ENCODE measurements around the gene CNKSR3.

Gene CNKSR3

GRCh38 chr6:154500769-154501577 is 9.5 kb downstream of the CNKSR3 start:
- Mint-ChIP-seq H3K27me3 (ENCODE audit: low read depth, poor library complexity) (no peaks in the 10 kb centered on the region), H3K27ac (peak overlapping the region; percentile 26), H3K36me3 (ENCODE audit: low read depth) (peaks cover 28% of the 10 kb centered on the region), H3K9me3 (no peaks in the 10 kb centered on the region), H3K4me1 (peaks cover 57% of the 10 kb centered on the region), H3K4me3 (no peak overlapping the region)
- TF ChIP-seq CTCF (IDR thresholded peaks at IDR 0.05) = peak; percentile 44
- no peak for DNase-seq

- H3K9me3 Mint-ChIP-seq = no peaks in the 10 kb centered on the region
- peaks cover 60% of the 10 kb centered on the region for H3K4me1 Mint-ChIP-seq
- H3K4me3 Mint-ChIP-seq = peak overlapping the region; percentile 23
- no peaks in the 10 kb centered on the region for H3K27me3 Mint-ChIP-seq (ENCODE audit: low read depth, poor library complexity)
- DNase-seq = no peak
- no peak for TF ChIP-seq CTCF (IDR thresholded peaks at IDR 0.05)
- H3K36me3 Mint-ChIP-seq (ENCODE audit: low read depth) = peaks cover 29% of the 10 kb centered on the region
- no peak overlapping the region for H3K27ac Mint-ChIP-seq
These were observed 10.5 kb downstream of the CNKSR3 start for GRCh38 chr6:154499855-154500589.

- Mint-ChIP-seq H3K4me1 (peaks cover 47% of the 10 kb centered on the region), H3K4me3 (no peak overlapping the region), H3K27ac (no peak overlapping the region), H3K36me3 (ENCODE audit: low read depth) (peaks cover 18% of the 10 kb centered on the region), H3K9me3 (no peaks in the 10 kb centered on the region), H3K27me3 (ENCODE audit: low read depth, poor library complexity) (no peaks in the 10 kb centered on the region)
- no peak for DNase-seq
- no peak for TF ChIP-seq CTCF (IDR thresholded peaks at IDR 0.05)
These were observed 12.0 kb downstream of the CNKSR3 start for GRCh38 chr6:154498340-154498934.

GRCh38 chr6:154496793-154497517 is 13.5 kb downstream of the CNKSR3 start:
- Mint-ChIP-seq H3K36me3 (ENCODE audit: low read depth) (peaks cover 12% of the 10 kb centered on the region), H3K27ac (peak overlapping the region; percentile 34), H3K4me3 (no peak overlapping the region), H3K4me1 (peaks cover 41% of the 10 kb centered on the region), H3K27me3 (ENCODE audit: low read depth, poor library complexity) (no peaks in the 10 kb centered on the region), H3K9me3 (no peaks in the 10 kb centered on the region)
- TF ChIP-seq CTCF (IDR thresholded peaks at IDR 0.05) = no peak
- no peak for DNase-seq

- H3K27ac Mint-ChIP-seq = peak overlapping the region; percentile 49
- no peak for DNase-seq
- no peaks in the 10 kb centered on the region for H3K9me3 Mint-ChIP-seq
- no peak for TF ChIP-seq CTCF (IDR thresholded peaks at IDR 0.05)
- H3K4me3 Mint-ChIP-seq = no peak overlapping the region
- H3K4me1 Mint-ChIP-seq = peaks cover 38% of the 10 kb centered on the region
- no peaks in the 10 kb centered on the region for H3K27me3 Mint-ChIP-seq (ENCODE audit: low read depth, poor library complexity)
- peaks cover 7% of the 10 kb centered on the region for H3K36me3 Mint-ChIP-seq (ENCODE audit: low read depth)
These were observed 14.3 kb downstream of the CNKSR3 start for GRCh38 chr6:154496186-154496585.

Measured in nephron progenitor cell (in vitro differentiated cells).